Activated naive CD4-positive, alpha-beta T cell treated with anti-CD3 and anti-CD28 coated beads, Interleukin-2, amount 50 U/mL, for 16 hours (primary cell): Measurements from ENCODE around the gene B4GALT2.

ENCODE experiments used
- DNase-seq: peaks from one replicate; pipeline ENCODE4 v3.0.0-alpha.2; 2020

Gene B4GALT2

GRCh38 chr1:44031252-44032169 is 52.5 kb downstream of the B4GALT2 start, which contains the start of gene SLC6A9:
Gene SLC6A9 (minus strand): TSS chr1:44031462. CDS start chr1:44024277, 7,185 bp downstream.
- peak; percentile 77 for DNase-seq

- no peak for DNase-seq
Measured at GRCh38 chr1:44032170-44032790, 53.3 kb downstream of the B4GALT2 start.

GRCh38 chr1:44033041-44033575 is 54.1 kb downstream of the B4GALT2 start:
- DNase-seq: no peak

- DNase-seq: no peak
Measured at GRCh38 chr1:44033756-44034155, 54.7 kb downstream of the B4GALT2 start.

DNA sequence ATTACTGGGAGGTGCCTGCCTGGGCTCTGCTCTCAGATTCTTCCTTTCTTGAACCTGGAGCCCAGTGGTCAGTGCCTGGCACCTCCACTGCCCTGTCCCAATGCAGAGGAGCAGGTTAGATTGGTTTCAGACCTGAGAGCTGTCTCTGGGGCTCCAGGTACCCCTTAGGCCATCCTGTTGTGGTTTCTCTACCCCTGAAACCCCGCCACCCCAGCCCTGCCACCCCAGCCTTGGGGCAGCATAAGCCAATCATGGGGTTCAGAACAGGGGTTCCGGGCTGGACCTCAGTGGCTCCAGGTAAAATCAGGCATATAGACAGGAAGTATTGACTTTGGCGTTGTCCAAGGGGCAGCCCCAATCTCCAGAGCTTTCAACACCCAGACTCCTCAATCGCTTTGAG is 55.4 kb downstream of the B4GALT2 start:
- no peak for DNase-seq

GRCh38 chr1:44034976-44035716 is 56.1 kb downstream of the B4GALT2 start:
- no peak for DNase-seq

DNA sequence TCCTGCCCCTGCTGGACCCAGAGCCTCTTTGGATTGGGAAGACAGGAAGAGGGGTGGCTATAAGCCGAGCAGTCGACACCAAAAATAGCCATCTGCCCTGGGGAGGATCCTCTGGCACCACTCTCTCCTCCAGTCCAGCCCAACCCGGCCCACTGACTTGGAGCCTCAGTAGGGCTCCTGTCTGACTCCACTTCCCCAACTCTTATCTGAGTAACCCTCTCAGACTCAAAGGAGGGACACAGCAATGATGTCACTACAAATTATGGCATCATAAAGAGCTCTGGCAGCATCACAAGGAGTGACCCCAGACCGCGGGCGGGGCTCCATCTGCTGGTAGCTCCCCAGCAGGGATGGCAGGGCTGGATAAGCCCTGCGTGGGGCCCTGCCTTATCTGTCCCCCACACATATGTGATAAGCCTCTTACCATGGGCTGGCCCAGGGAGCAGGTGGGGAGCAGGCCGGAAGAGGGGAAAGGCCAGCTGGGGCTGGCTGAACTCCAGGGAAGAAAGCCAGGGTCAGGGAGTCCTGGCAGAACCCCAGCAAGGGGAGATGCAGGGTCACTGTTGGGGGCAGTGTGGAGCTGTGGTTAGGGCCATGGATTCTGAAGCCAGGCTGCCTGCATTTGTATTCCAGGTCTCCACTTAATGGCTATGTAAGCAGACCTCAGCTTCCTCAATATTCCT is 56.9 kb downstream of the B4GALT2 start:
- DNase-seq: no peak

DNA sequence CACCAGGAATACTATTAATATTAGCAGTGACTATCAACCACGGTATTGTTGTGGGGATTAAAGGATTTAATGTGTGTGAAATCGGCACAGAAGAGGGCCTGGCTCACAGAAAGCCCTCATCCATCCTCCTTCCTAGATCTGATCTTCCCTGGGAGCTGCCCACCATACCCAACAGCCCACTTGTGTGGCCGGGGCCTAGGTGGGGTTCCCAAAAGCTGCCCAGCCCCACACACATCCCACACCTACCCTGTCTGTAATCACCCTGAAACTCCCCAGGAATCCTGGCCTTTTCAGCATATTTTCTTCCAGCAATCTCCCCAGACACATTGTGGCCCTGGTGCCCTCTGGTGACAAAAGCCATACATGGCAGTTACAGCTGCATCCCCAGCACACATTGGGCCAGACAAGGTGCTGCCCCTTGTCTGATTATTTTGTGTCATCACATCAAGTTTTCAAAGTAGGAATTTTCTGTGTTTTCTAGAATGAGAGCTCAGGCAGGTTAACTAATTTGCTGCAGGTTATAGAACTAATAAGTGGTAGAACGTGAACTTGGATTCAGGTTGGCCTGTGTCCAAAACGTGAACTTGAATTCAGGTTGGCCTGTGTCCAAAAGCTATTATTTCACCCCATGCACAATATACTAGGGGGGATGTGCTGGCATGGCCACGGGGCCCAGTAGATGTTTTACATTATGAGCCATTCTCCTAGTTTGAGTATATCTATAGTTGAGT is 57.6 kb downstream of the B4GALT2 start:
- peak; percentile 73 for DNase-seq

- no peak for DNase-seq
Measured at GRCh38 chr1:44037154-44037553, 58.1 kb downstream of the B4GALT2 start.

DNA sequence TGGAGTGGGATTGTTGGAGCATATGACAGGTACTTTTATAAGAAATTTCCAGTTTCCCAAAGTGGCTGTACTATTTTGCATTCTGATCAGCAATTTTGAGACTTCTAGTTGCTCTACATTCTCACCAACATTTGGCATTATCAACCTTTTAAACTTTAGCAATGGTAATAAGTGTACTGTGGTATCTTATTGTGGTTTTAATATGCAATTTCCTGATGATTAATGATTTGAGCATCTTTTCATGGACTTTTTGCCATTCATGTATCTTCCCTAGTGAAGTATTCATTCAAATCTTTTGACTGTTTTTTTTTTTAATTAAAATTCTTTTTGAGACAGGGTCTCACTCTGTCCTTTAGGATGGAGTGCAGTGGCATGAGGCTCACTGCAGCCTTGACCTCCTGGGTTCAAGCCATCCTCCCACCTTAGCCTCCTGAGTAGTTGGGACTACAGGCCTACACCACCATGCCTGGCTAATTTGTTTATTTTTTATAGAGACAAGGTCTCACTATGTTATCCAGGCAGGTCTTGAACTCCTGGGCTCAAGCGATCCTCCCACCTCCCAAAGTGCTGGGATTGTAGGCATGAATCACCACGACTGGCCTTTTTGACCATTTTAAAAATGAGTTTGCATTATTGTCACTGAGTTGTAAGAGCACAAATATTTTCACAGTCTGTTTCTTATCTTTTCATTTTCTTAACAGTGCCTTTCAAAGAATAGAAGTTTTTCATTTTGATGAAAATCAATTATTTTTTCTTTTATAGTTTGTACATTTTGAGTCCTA is 60.1 kb downstream of the B4GALT2 start:
- no peak for DNase-seq

DNA sequence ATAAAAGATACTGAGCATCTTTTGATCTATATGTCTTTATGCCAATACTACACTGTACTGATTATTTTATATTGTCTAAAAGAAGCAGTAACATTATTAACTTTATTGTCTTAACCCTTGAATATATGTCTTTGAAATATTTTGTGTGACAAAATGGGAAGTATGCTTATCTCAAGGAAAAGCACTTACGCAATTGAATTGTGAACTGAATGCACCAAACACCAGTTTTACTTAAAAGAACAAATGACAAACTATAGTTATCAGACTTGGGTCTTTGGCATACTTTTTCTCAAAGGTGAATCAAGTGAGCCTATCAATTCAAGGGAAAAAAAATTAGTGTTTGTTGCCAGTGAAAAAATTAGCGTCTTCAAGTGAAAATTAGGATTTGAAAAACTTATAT is 61.4 kb downstream of the B4GALT2 start:
- DNase-seq: no peak
